ENCODE measurements around the gene WNT11.

GRCh38 chr11:76157891-76158290 lies 48.4 kb downstream of the WNT11 start:
- TF ChIP-seq, protein P1, sequence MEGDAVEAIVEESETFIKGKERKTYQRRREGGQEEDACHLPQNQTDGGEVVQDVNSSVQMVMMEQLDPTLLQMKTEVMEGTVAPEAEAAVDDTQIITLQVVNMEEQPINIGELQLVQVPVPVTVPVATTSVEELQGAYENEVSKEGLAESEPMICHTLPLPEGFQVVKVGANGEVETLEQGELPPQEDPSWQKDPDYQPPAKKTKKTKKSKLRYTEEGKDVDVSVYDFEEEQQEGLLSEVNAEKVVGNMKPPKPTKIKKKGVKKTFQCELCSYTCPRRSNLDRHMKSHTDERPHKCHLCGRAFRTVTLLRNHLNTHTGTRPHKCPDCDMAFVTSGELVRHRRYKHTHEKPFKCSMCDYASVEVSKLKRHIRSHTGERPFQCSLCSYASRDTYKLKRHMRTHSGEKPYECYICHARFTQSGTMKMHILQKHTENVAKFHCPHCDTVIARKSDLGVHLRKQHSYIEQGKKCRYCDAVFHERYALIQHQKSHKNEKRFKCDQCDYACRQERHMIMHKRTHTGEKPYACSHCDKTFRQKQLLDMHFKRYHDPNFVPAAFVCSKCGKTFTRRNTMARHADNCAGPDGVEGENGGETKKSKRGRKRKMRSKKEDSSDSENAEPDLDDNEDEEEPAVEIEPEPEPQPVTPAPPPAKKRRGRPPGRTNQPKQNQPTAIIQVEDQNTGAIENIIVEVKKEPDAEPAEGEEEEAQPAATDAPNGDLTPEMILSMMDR (conservative IDR thresholded peaks at IDR 0.05; ENCODE audit: low read depth, low read length) = no peak
- no peak for TF ChIP-seq EZH2 (IDR thresholded peaks at IDR 0.05; ENCODE audit: low read length, unreplicated experiment)
